Renal cortical epithelial cell (primary cell): ENCODE data around the gene SLC25A48. TPM values are rescaled to one million over a fixed set of nuclear protein-coding genes. Genes with fewer than 3 reads are reported as not detected.
"Not testable (repeated sequence)": the region's sequence is repeated elsewhere in the genome, so short reads cannot be mapped to it uniquely, and the experiment has no call there.

Experiments used
- DNase-seq: peaks from one replicate; pipeline ENCODE4 v3.0.0-alpha.2; 2011; ENCODE audit warnings: low read depth
- total RNA-seq: library from RNA; depleted of rRNA; stranded (reverse); fragments of >200 nt; gene quantifications from 2 replicates; pipeline ENCODE4 v1.2.3, GENCODE V29; 2014

Gene SLC25A48
- total RNA-seq, 1 donor from 2014 or later, result not detected

GRCh38 chr5:135829681-135830383 lies 4.6 kb upstream of the SLC25A48 start:
- DNase-seq, result peak; percentile 37

DNA sequence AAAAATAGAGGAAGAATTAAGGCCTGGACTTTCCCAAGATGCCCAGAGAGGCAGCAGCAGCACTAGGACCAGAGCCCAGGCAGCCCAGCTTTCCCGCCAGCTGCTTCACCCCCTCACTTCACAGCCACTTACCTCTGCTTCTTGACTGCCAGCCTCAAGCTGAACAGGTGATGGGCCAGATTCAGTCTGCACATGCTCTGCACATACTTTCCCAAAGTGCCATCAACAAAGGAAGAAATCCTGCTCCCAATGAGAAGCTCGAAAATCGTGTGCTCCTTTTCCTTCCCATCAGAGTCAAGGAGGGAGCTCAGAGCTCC lies 4.1 kb upstream of the SLC25A48 start:
- no peak for DNase-seq

- no peak for DNase-seq
Measured at GRCh38 chr5:135830876-135831275, 3.6 kb upstream of the SLC25A48 start.

- no peak for DNase-seq
Measured at GRCh38 chr5:135831439-135831838, 3.0 kb upstream of the SLC25A48 start.

DNA sequence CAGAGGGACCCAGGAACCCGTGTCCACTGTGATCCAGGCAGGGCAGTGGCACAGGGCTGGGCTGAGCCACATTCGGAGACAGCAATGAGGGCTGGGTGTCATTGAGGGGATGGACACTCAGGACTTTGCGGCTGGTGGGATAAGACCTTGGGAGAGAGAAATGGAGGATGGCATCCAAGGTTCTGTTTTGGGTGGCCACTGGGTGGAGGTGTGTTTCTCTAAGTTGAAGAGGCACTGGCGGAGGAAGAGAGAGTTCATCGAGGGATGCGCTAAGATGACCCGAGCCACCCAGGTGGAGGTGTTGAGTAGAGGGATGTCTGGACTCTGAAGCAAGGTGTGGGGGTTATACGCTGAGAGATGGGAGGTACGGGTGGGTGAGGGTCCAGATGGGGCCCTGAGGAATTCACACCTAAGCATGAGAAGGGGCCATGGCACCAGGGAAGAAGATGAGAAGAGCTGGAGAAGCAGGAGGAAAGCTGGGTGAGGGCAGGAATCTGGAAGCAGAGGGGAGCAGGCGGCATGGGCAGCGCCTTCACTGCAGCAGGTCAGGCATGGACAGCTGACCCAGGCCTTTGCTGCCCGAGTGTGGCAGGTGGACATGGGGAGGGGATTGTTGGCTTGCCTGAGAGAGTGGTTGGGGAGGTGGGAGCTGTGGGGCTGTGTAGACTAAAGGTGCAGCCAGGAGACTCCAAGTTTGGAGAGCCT lies 2.5 kb upstream of the SLC25A48 start:
- no peak for DNase-seq

DNA sequence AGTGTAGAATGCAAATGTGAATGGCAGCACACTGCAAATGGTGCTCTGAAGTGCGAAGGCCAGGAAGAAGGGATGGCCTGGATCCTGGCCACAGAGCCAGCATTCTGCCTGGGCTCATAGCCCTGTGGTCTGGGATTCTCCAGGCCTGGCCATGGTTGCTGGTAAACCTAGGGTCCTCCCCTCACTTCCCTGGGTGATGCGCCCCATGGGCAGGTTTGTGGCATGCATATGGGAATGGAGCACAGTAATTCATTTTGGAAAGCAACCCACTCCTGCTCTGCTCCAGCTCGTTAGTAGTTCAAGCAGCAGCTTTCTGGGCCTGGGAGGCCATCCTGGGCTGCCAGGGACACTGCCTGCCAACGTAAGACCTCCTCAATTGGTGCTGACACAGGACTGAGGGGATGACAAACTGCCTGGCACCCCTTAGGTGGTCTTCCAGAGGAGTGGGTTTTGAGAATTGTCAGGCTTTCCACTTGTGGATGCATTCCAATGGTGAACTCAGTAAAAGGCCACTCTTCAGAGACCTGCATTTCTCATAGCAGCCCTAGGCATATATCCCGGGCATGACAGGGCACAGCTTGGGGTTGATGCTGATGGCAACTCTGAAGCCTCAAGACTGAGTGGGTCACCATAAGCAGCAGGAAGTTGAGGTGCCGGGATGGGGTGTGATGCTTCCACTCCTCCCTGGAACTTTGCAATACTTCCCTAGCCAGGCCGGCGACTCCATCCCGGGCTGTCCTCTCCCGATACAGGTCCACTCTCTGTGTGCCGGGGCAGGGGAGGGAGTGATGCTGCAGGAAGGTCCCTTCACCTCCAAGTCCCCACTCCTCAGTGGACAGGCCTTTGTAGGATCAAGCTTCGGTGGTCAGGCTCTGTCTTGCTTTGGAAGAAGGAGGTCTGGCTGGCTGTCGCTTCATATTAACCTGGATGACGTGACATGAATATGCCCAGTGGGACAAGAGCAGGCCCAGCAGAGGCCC lies 1.2 kb upstream of the SLC25A48 start:
- DNase-seq, result no peak

GRCh38 chr5:135833961-135834638 lies 363 bp upstream of the SLC25A48 start:
- DNase-seq, result no peak

DNA sequence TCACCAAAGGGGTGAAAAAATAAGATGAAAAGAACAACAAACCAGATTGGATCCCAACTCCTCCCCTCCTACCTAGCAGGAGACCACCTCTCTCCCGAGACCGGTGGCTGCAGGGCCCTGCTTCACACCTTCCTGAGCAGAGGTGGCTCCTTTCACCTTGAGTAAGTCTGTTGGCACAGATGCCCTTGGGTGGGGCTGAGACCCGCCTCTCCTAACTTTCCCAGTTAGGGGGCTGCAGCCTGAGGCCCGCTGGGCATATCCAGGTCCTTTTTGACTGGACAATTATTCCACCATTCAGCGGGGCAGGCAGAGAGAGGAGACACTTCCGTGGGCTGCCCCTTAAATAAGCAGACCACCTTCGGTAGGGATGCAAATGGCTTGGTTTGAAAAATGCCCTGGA lies 1.3 kb downstream of the SLC25A48 start:
- no peak for DNase-seq

DNA sequence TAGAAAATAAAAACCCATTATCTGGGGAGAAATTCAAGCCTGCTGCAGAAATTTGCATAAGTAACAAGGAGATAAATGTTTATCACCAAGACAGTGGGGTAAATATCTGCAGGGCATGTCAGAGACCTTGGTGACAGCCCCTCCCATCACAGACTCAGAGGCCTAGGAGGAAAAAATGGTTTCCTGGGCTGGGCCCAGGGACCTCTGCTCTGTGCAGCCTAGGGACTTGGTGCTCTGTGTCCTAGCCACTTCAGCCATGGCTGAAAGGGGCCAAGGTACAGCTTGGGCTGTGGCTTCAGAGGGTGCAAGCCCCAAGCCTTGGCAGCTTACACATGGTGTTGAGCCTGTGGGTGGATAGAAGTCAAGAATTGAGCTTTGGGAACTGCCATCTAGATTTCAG lies 3.9 kb downstream of the SLC25A48 start:
- not testable (repeated sequence) for DNase-seq

DNA sequence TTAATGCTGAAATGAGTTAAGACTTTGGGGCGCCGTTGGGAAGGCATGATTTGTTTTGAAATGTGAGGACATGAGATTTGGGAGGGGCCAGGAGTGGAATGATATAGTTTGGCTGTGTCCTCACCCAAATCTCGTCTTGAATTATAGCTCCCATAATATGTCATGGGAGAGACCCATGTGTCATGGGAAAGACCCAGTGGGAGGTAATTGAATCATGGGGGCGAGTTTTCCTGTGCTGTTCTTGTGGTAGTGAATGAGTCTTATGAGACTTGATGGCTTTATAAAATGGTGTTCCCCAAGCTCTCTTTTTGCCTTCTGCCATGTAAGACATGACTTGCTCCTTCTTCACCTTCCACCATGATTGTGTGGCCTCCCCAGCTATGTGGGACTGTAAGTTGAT lies 5.1 kb downstream of the SLC25A48 start:
- DNase-seq, result no peak

- no peak for DNase-seq
Measured at GRCh38 chr5:135840959-135841358, 6.5 kb downstream of the SLC25A48 start.

DNA sequence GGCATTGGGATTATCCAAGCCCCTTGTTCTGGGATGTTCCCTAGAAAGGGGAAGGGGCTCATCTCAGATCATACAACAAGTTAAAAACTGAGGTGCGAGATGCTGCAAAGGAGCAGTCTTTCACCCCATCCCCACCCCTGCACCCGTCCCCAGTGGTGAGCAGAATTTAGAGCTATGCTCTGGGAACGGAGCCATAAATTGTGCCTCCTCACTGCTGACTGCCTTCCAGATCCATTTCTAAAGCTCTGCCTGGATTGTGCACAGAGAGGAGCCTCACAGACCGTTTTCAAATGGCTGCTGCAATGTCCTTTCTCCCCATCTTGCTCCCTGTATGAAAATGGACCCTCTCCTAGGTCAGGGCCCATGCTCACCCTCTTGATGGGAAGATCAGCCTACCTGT lies 8.3 kb downstream of the SLC25A48 start:
- DNase-seq, result no peak

- DNase-seq, result no peak
Measured at GRCh38 chr5:135843571-135844337, 9.3 kb downstream of the SLC25A48 start.

DNA sequence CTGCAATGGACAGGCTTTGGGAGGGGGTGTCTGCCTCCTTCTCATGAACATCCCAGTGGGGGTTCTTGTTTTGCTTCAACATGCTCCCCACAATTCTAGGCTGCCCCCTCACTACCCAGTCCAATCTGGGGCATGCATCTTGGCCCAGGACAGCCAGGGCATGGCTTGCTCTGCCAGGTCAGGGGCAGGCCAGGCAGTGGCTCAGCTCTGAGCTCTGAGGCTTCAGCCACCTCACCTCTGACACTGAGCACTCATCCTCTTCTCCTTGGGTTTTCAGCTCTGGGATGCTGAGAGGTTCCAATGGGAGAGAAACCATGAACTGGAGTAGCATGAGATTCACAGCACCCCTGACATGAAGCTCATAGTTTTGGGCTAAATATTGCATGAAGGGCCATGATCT lies 11.8 kb downstream of the SLC25A48 start:
- no peak for DNase-seq

DNA sequence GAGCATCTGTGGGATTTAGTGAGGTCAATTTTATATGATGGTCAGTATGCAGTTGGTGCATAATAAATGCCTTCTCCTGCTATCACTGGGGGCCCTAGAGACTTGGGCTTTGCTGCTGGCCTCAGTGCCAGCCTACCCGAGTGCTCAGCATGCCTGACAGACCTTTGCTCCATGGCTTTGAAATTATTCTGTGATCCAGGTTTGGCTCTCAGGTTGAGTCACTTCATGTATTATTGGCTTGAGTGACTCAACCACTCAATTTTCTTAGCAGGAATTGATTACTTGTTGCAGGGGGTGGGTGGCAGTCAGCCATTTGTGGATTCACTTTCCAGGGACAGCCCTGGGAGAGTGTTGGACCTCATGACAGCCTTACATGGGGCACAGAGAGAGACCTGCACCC lies 13.5 kb downstream of the SLC25A48 start:
- peak; percentile 8 for DNase-seq

GRCh38 chr5:135850231-135850630 lies 15.8 kb downstream of the SLC25A48 start:
- DNase-seq, result no peak

GRCh38 chr5:135850671-135851070 lies 16.2 kb downstream of the SLC25A48 start:
- no peak for DNase-seq

GRCh38 chr5:135851186-135851914 lies 16.9 kb downstream of the SLC25A48 start:
- DNase-seq, result no peak

GRCh38 chr5:135851915-135852845 lies 17.7 kb downstream of the SLC25A48 start:
- DNase-seq, result no peak
